ENCODE results near the gene STARD9.

Gene STARD9

GRCh38 chr15:42691308-42691707 is 115.9 kb downstream of the STARD9 start:
- Histone ChIP-seq H3K4me2 (ENCODE audit: low read length, poor library complexity, severe bottlenecking) (no peak overlapping the region), H2BK120ac (ENCODE audit: low read depth, low read length) (no peak overlapping the region), H3K27me3 (ENCODE audit: control insufficient read depth in 1 of 2, insufficient read depth in 1 of 2, low read length in 2 of 2) (no peaks in the 10 kb centered on the region), H3K23ac (ENCODE audit: low read length in 2 of 2) (no peak overlapping the region), H2BK15ac (ENCODE audit: low read depth, poor library complexity, severe bottlenecking) (no peak overlapping the region), H3K4me1 (ENCODE audit: control insufficient read depth, insufficient read depth, low read depth, low read length) (no peaks in the 10 kb centered on the region), H3K79me1 (replicated peaks; ENCODE audit: low read length, poor library complexity, severe bottlenecking) (no peaks in the 10 kb centered on the region), H3K9me3 (ENCODE audit: control insufficient read depth, low read length) (peaks cover 7% of the 10 kb centered on the region), H4K8ac (ENCODE audit: low read length) (no peak overlapping the region), H3K4me3 (ENCODE audit: insufficient read depth in 1 of 2, low read depth in 1 of 2, low read length in 2 of 2) (no peak overlapping the region), H2BK12ac (ENCODE audit: low read length in 2 of 2) (no peak overlapping the region), H3K14ac (ENCODE audit: low read length in 2 of 2) (no peak overlapping the region), H2BK5ac (ENCODE audit: low read depth, low read length, poor library complexity, severe bottlenecking) (no peak overlapping the region), H4K91ac (ENCODE audit: low read length) (no peak overlapping the region), H3K9ac (ENCODE audit: low read length) (no peak overlapping the region), H3K36me3 (ENCODE audit: control insufficient read depth in 1 of 2, insufficient read depth in 2 of 2, low read depth in 1 of 2, low read length in 2 of 2) (peaks cover 81 to 91% of the 10 kb centered on the region in 2 experiments), H3K27ac (ENCODE audit: low read length, poor library complexity, severe bottlenecking) (no peak overlapping the region), H3K4ac (ENCODE audit: low read depth in 1 of 2, low read length in 2 of 2) (no peak overlapping the region), H2AK5ac (ENCODE audit: low read length, severe bottlenecking) (no peak overlapping the region), H3K18ac (ENCODE audit: low read depth in 1 of 2, low read length in 2 of 2) (no peak overlapping the region), H2AFZ (ENCODE audit: low read depth, low read length) (no peak overlapping the region)
- DNase-seq = no peak
- WGBS = 96% methylated on average over 4 of the region's 4 CpGs

- Histone ChIP-seq H2AFZ (ENCODE audit: low read depth, low read length) (no peak overlapping the region), H3K27me3 (ENCODE audit: control insufficient read depth in 1 of 2, insufficient read depth in 1 of 2, low read length in 2 of 2) (no peaks in the 10 kb centered on the region), H2BK120ac (ENCODE audit: low read depth, low read length) (no peak overlapping the region), H2BK5ac (ENCODE audit: low read depth, low read length, poor library complexity, severe bottlenecking) (no peak overlapping the region), H3K9me3 (ENCODE audit: control insufficient read depth, low read length) (peaks cover 7% of the 10 kb centered on the region), H3K14ac (ENCODE audit: low read length in 2 of 2) (no peak overlapping the region), H3K4ac (ENCODE audit: low read depth in 1 of 2, low read length in 2 of 2) (no peak overlapping the region), H2BK15ac (ENCODE audit: low read depth, poor library complexity, severe bottlenecking) (no peak overlapping the region), H3K4me1 (ENCODE audit: control insufficient read depth, insufficient read depth, low read depth, low read length) (no peaks in the 10 kb centered on the region), H3K23ac (ENCODE audit: low read length in 2 of 2) (no peak overlapping the region), H3K9ac (ENCODE audit: low read length) (no peak overlapping the region), H3K4me3 (ENCODE audit: insufficient read depth in 1 of 2, low read depth in 1 of 2, low read length in 2 of 2) (no peak overlapping the region), H3K18ac (ENCODE audit: low read depth in 1 of 2, low read length in 2 of 2) (no peak overlapping the region), H3K79me1 (replicated peaks; ENCODE audit: low read length, poor library complexity, severe bottlenecking) (no peaks in the 10 kb centered on the region), H4K91ac (ENCODE audit: low read length) (no peak overlapping the region), H3K4me2 (ENCODE audit: low read length, poor library complexity, severe bottlenecking) (no peak overlapping the region), H2AK5ac (ENCODE audit: low read length, severe bottlenecking) (no peak overlapping the region), H3K36me3 (ENCODE audit: control insufficient read depth in 1 of 2, insufficient read depth in 2 of 2, low read depth in 1 of 2, low read length in 2 of 2) (peaks cover 77 to 91% of the 10 kb centered on the region in 2 experiments), H4K8ac (ENCODE audit: low read length) (no peak overlapping the region), H2BK12ac (ENCODE audit: low read length in 2 of 2) (no peak overlapping the region), H3K27ac (ENCODE audit: low read length, poor library complexity, severe bottlenecking) (no peak overlapping the region)
- WGBS = 97% methylated on average over 9 of the region's 9 CpGs
- DNase-seq = no peak
Measured at GRCh38 chr15:42691770-42692169, 116.4 kb downstream of the STARD9 start.

- Histone ChIP-seq H4K8ac (ENCODE audit: low read length) (no peak overlapping the region), H3K79me1 (replicated peaks; ENCODE audit: low read length, poor library complexity, severe bottlenecking) (no peaks in the 10 kb centered on the region), H3K27ac (ENCODE audit: low read length, poor library complexity, severe bottlenecking) (no peak overlapping the region), H3K9ac (ENCODE audit: low read length) (no peak overlapping the region), H3K14ac (ENCODE audit: low read length in 2 of 2) (no peak overlapping the region), H2AFZ (ENCODE audit: low read depth, low read length) (no peak overlapping the region), H2BK15ac (ENCODE audit: low read depth, poor library complexity, severe bottlenecking) (no peak overlapping the region), H3K4me2 (ENCODE audit: low read length, poor library complexity, severe bottlenecking) (no peak overlapping the region), H3K9me3 (ENCODE audit: control insufficient read depth, low read length) (peaks cover 2% of the 10 kb centered on the region), H3K18ac (ENCODE audit: low read depth in 1 of 2, low read length in 2 of 2) (no peak overlapping the region), H4K91ac (ENCODE audit: low read length) (no peak overlapping the region), H3K4me1 (ENCODE audit: control insufficient read depth, insufficient read depth, low read depth, low read length) (no peaks in the 10 kb centered on the region), H3K36me3 (ENCODE audit: control insufficient read depth in 1 of 2, insufficient read depth in 2 of 2, low read depth in 1 of 2, low read length in 2 of 2) (peaks cover 76 to 91% of the 10 kb centered on the region in 2 experiments), H2AK5ac (ENCODE audit: low read length, severe bottlenecking) (no peak overlapping the region), H3K4me3 (ENCODE audit: insufficient read depth in 1 of 2, low read depth in 1 of 2, low read length in 2 of 2) (no peak overlapping the region), H3K4ac (ENCODE audit: low read depth in 1 of 2, low read length in 2 of 2) (no peak overlapping the region), H3K27me3 (ENCODE audit: control insufficient read depth in 1 of 2, insufficient read depth in 1 of 2, low read length in 2 of 2) (no peaks in the 10 kb centered on the region), H2BK12ac (ENCODE audit: low read length in 2 of 2) (no peak overlapping the region), H2BK120ac (ENCODE audit: low read depth, low read length) (no peak overlapping the region), H3K23ac (ENCODE audit: low read length in 2 of 2) (no peak overlapping the region), H2BK5ac (ENCODE audit: low read depth, low read length, poor library complexity, severe bottlenecking) (no peak overlapping the region)
- 92% methylated on average over 1 of the region's 1 CpG for WGBS
- no peak for DNase-seq
Measured at GRCh38 chr15:42692536-42692935, 117.1 kb downstream of the STARD9 start.

GRCh38 chr15:42692997-42693396 is 117.6 kb downstream of the STARD9 start:
- H3K18ac ChIP-seq (ENCODE audit: low read depth in 1 of 2, low read length in 2 of 2) = no peak overlapping the region
- no peak overlapping the region for H3K14ac ChIP-seq (ENCODE audit: low read length in 2 of 2)
- H3K23ac ChIP-seq (ENCODE audit: low read length in 2 of 2) = no peak overlapping the region
- H2BK5ac ChIP-seq (ENCODE audit: low read depth, low read length, poor library complexity, severe bottlenecking) = no peak overlapping the region
- no peak overlapping the region for H3K4me2 ChIP-seq (ENCODE audit: low read length, poor library complexity, severe bottlenecking)
- no peak overlapping the region for H3K4ac ChIP-seq (ENCODE audit: low read depth in 1 of 2, low read length in 2 of 2)
- no peak overlapping the region for H2BK120ac ChIP-seq (ENCODE audit: low read depth, low read length)
- no peak overlapping the region for H2AFZ ChIP-seq (ENCODE audit: low read depth, low read length)
- WGBS = 99% methylated on average over 4 of the region's 4 CpGs
- H3K4me1 ChIP-seq (ENCODE audit: control insufficient read depth, insufficient read depth, low read depth, low read length) = no peaks in the 10 kb centered on the region
- H4K8ac ChIP-seq (ENCODE audit: low read length) = no peak overlapping the region
- DNase-seq = no peak
- no peak overlapping the region for H3K27ac ChIP-seq (ENCODE audit: low read length, poor library complexity, severe bottlenecking)
- H2AK5ac ChIP-seq (ENCODE audit: low read length, severe bottlenecking) = no peak overlapping the region
- no peak overlapping the region for H3K4me3 ChIP-seq (ENCODE audit: insufficient read depth in 1 of 2, low read depth in 1 of 2, low read length in 2 of 2)
- H4K91ac ChIP-seq (ENCODE audit: low read length) = no peak overlapping the region
- no peaks in the 10 kb centered on the region for H3K9me3 ChIP-seq (ENCODE audit: control insufficient read depth, low read length)
- H3K9ac ChIP-seq (ENCODE audit: low read length) = no peak overlapping the region
- H2BK15ac ChIP-seq (ENCODE audit: low read depth, poor library complexity, severe bottlenecking) = no peak overlapping the region
- H3K79me1 ChIP-seq (replicated peaks; ENCODE audit: low read length, poor library complexity, severe bottlenecking) = no peaks in the 10 kb centered on the region
- H2BK12ac ChIP-seq (ENCODE audit: low read length in 2 of 2) = no peak overlapping the region
- no peaks in the 10 kb centered on the region for H3K27me3 ChIP-seq (ENCODE audit: control insufficient read depth in 1 of 2, insufficient read depth in 1 of 2, low read length in 2 of 2)
- H3K36me3 ChIP-seq (ENCODE audit: control insufficient read depth in 1 of 2, insufficient read depth in 2 of 2, low read depth in 1 of 2, low read length in 2 of 2) = peaks cover 72 to 91% of the 10 kb centered on the region in 2 experiments
